Endothelial cell of umbilical vein (primary cell): Measurements from ENCODE around the gene DIAPH2. TPM values are rescaled to one million over a fixed set of nuclear protein-coding genes. Genes with fewer than 3 reads are reported as not detected.

Experiments used
- BruUV-seq: library from RNA; stranded (reverse); fragments of 400-500 nt; replicated peaks from 2 replicates; lab custom pipeline; 2021; lab: Mats Ljungman, UMichigan
- CTCF ChIA-PET: fragments of 300-600, 350-600 bp; sonication (Branson Sonifier 250); formaldehyde crosslinking; loops from one replicate; lab custom pipeline; 2021; ENCODE audit warnings: antibody characterized with exemption, inconsistent platforms; lab: Charles Lee
- POLR2A ChIA-PET: fragments of 300-600, 350-600 bp; sonication (Branson Sonifier 250); formaldehyde crosslinking; loops from one replicate; lab custom pipeline; 2021; ENCODE audit warnings: antibody characterized with exemption, inconsistent platforms; lab: Charles Lee
- DNase-seq: peaks from one replicate; pipeline ENCODE4 v3.0.0-alpha.2; 2011; ENCODE audit warnings: low read depth, low spot score
- FAIRE-seq: peaks from 2 replicates; lab custom pipeline; 2011; peaks lifted over from hg19 to GRCh38; lab: Jason Lieb, UNC
- H2AFZ ChIP-seq: 2 replicates; pipeline ENCODE4 v1.6.0; 2012; ENCODE audit warnings: low read depth, low read length, control low read depth, inconsistent platforms
- H3K27ac ChIP-seq: 2 replicates; pipeline ENCODE4 v1.5.1; 2011; ENCODE audit warnings: low read depth, mild to moderate bottlenecking, control low read depth, low read length, moderate library complexity; ENCODE audit not compliant: insufficient read depth
- H3K27me3 ChIP-seq, 2 experiments: 2 replicates each; pipeline versions ENCODE4 v1.6.0 to v1.6.1; 2011; ENCODE audit warnings: low read length in 2 of 2, mixed read lengths in 1 of 2; ENCODE audit not compliant: control insufficient read depth in 2 of 2, insufficient read depth in 2 of 2
- H3K36me3 ChIP-seq, 2 experiments: 2 replicates in 1 of 2; 3 replicates in 1 of 2; pipeline ENCODE4 v1.5.1; 2011; ENCODE audit warnings: low read length in 2 of 2, mild to moderate bottlenecking in 1 of 2, moderate library complexity in 1 of 2; ENCODE audit not compliant: control insufficient read depth in 2 of 2, insufficient read depth in 2 of 2; ENCODE audit errors: extremely low read depth in 1 of 2
- H3K4me1 ChIP-seq: 3 replicates; pipeline ENCODE4 v1.5.1; 2011; ENCODE audit warnings: mild to moderate bottlenecking, low read length; ENCODE audit not compliant: control insufficient read depth, insufficient read depth; ENCODE audit errors: extremely low read depth
- H3K4me2 ChIP-seq: 2 replicates; pipeline ENCODE4 v1.6.1; 2011; ENCODE audit warnings: low read length, control low read depth, mixed read lengths; ENCODE audit not compliant: insufficient read depth
- H3K4me3 ChIP-seq, 3 experiments: fragments of 200-600 bp in 1 of 3; sonication (generic), shearing (Covaris generic) in 1 of 3; replicated peaks in 1 of 3; 2 replicates each; pipeline ENCODE4 v1.5.1; 2011 to 2016; ENCODE audit warnings: control low read depth in 3 of 3, low read length in 3 of 3, mild to moderate bottlenecking in 2 of 3, inconsistent platforms in 1 of 3, low read depth in 1 of 3, moderate library complexity in 1 of 3; ENCODE audit not compliant: insufficient read depth in 1 of 3
- H3K79me2 ChIP-seq: 2 replicates; pipeline ENCODE4 v1.6.0; 2012; ENCODE audit warnings: low read length, inconsistent platforms; ENCODE audit not compliant: control insufficient read depth, insufficient read depth
- H3K9ac ChIP-seq: replicated peaks from 2 replicates; pipeline ENCODE3; 2011; ENCODE audit warnings: low read length, control low read depth; ENCODE audit not compliant: insufficient read depth; ENCODE audit errors: extremely low read depth
- H3K9me1 ChIP-seq: replicated peaks from 3 replicates; pipeline ENCODE4 v1.6.0; 2011; ENCODE audit warnings: mild to moderate bottlenecking, low read length; ENCODE audit not compliant: control insufficient read depth, insufficient read depth; ENCODE audit errors: extremely low read depth
- H3K9me3 ChIP-seq: replicated peaks from 2 replicates; pipeline ENCODE4 v1.5.1; 2012; ENCODE audit warnings: low read length, inconsistent platforms; ENCODE audit not compliant: control insufficient read depth, insufficient read depth
- H4K20me1 ChIP-seq: replicated peaks from 2 replicates; pipeline ENCODE3; 2011; ENCODE audit warnings: mild to moderate bottlenecking, low read length; ENCODE audit not compliant: control insufficient read depth, insufficient read depth; ENCODE audit errors: extremely low read depth
- CTCF ChIP-seq, 2 donors: IDR thresholded peaks; 1 replicate in 1 of 2; 2 replicates in 1 of 2; pipeline ENCODE4 v1.5.1; 2011; ENCODE audit warnings: low read length in 2 of 2, mild to moderate bottlenecking in 2 of 2, moderate library complexity in 2 of 2, control low read depth in 1 of 2, inconsistent platforms in 1 of 2, low read depth in 1 of 2; ENCODE audit not compliant: insufficient read depth in 1 of 2; ENCODE audit errors: extremely low read depth in 1 of 2
- EZH2 ChIP-seq: IDR thresholded peaks from 2 replicates; pipeline ENCODE4 v1.6.1; 2012; ENCODE audit warnings: borderline replicate concordance, low read depth, mild to moderate bottlenecking, moderate library complexity, low read length, inconsistent platforms; ENCODE audit not compliant: severe bottlenecking
- FOS ChIP-seq: IDR thresholded peaks from 2 replicates; pipeline ENCODE4 v1.6.1; 2011; ENCODE audit warnings: mild to moderate bottlenecking, low read length, moderate library complexity, borderline replicate concordance; ENCODE audit not compliant: insufficient read depth
- GATA2 ChIP-seq: IDR thresholded peaks from 2 replicates; pipeline ENCODE4 v1.7.0; 2011; ENCODE audit warnings: low read depth, mild to moderate bottlenecking, moderate library complexity, mixed read lengths, low read length; ENCODE audit not compliant: insufficient read length, insufficient read depth
- JUN ChIP-seq: IDR thresholded peaks from 2 replicates; pipeline ENCODE4 v1.6.1; 2011; ENCODE audit warnings: borderline replicate concordance, low read depth; ENCODE audit not compliant: insufficient read length, insufficient read depth
- MAX ChIP-seq: IDR thresholded peaks from 2 replicates; pipeline ENCODE4 v1.6.1; 2011; ENCODE audit not compliant: insufficient read depth, insufficient read length
- MYC ChIP-seq: IDR thresholded peaks from one replicate; pipeline ENCODE4 v1.6.1; 2011; ENCODE audit warnings: mild to moderate bottlenecking, low read depth, low read length
- POLR2A ChIP-seq: IDR thresholded peaks from 2 replicates; pipeline ENCODE4 v1.6.1; 2012; ENCODE audit warnings: low read depth, mild to moderate bottlenecking, control low read depth, low read length
- POLR2AphosphoS5 ChIP-seq: IDR thresholded peaks from 2 replicates; pipeline ENCODE4 v1.6.1; 2012; ENCODE audit warnings: low read depth, mild to moderate bottlenecking, control low read depth, low read length, moderate library complexity; ENCODE audit not compliant: insufficient read depth
- dilution Hi-C: fragments of 300-500 bp; cut with MboI; formaldehyde crosslinking; loops from one replicate; pipeline ENCODE4 v1.15.0; 2019; ENCODE audit warnings: low sequenced_read_pairs; ENCODE audit not compliant: extremely low pct_ligation_motif_present
- intact Hi-C: fragments of 100-400 bp; cut with micrococcal nuclease; formaldehyde crosslinking; loops from one replicate; pipeline ENCODE4 v1.10.0; 2022
- polyA plus RNA-seq, 4 experiments: library from polyadenylated mRNA; depleted of rRNA in 3 of 4; stranded (reverse) in 3 of 4; unstranded in 1 of 4; fragments of >200 nt; gene quantifications; 2 replicates each; pipeline versions ENCODE4 v1.2.1 to v1.2.3, GENCODE V29; 2011 to 2012; ENCODE audit warnings: missing spikeins in 1 of 4
- total RNA-seq: library from RNA; stranded (reverse); gene quantifications from 2 replicates; pipeline ENCODE4 v1.2.3, GENCODE V29; 2021

The DIAPH2 gene
- total and polyA plus RNA-seq, 2 donors (not counting 3 experiments of a cell fraction or from before 2014, with no cell fraction given): 3.0 to 30.0 TPM

GRCh38 chrX:96798982-96799381, 114.3 kb downstream of the DIAPH2 start:
- DNase-seq (no peak), FAIRE-seq (no peak)
- no peak overlapping the region for H3K4me2 ChIP-seq
- no TSS peak for BruUV-seq
- POLR2A ChIA-PET: no interaction called here
- CTCF ChIA-PET: no interaction called here
- TF ChIP-seq POLR2A (no peak), FOS (no peak), MAX (no peak), EZH2 (no peak), JUN (no peak), CTCF (IDR thresholded peaks at IDR 0.05; ENCODE audit: extremely low read depth in 1 of 2, insufficient read depth in 1 of 2, low read depth in 1 of 2, low read length in 2 of 2) (no peak), MYC (no peak), POLR2AphosphoS5 (no peak), GATA2 (no peak)
- no peaks in the 10 kb centered on the region for H3K79me2 ChIP-seq
- no peaks in the 10 kb centered on the region for H3K9me1 ChIP-seq
- H3K27ac ChIP-seq: no peak overlapping the region
- no peaks in the 10 kb centered on the region for H3K4me1 ChIP-seq
- H3K36me3 ChIP-seq: no peaks in the 10 kb centered on the region
- intact Hi-C loops (no loop called here), dilution Hi-C loops (no loop called here)
- H3K4me3 ChIP-seq: no peak overlapping the region
- H3K27me3 ChIP-seq: no peaks in the 10 kb centered on the region
- no peaks in the 10 kb centered on the region for H4K20me1 ChIP-seq
- no peaks in the 10 kb centered on the region for H3K9me3 ChIP-seq
- H2AFZ ChIP-seq: no peak overlapping the region
- no peak overlapping the region for H3K9ac ChIP-seq
